NCI-H82 (cell line): Measurements from ENCODE around the gene RNPEP.
"Not testable (repeated sequence)": the region's sequence is repeated elsewhere in the genome, so short reads cannot be mapped to it uniquely, and the experiment has no call there.

Experiments used
- DNase-seq: peaks from one replicate; lab custom pipeline; 2025; lab: John Stamatoyannopoulos, UW

Gene RNPEP

DNA sequence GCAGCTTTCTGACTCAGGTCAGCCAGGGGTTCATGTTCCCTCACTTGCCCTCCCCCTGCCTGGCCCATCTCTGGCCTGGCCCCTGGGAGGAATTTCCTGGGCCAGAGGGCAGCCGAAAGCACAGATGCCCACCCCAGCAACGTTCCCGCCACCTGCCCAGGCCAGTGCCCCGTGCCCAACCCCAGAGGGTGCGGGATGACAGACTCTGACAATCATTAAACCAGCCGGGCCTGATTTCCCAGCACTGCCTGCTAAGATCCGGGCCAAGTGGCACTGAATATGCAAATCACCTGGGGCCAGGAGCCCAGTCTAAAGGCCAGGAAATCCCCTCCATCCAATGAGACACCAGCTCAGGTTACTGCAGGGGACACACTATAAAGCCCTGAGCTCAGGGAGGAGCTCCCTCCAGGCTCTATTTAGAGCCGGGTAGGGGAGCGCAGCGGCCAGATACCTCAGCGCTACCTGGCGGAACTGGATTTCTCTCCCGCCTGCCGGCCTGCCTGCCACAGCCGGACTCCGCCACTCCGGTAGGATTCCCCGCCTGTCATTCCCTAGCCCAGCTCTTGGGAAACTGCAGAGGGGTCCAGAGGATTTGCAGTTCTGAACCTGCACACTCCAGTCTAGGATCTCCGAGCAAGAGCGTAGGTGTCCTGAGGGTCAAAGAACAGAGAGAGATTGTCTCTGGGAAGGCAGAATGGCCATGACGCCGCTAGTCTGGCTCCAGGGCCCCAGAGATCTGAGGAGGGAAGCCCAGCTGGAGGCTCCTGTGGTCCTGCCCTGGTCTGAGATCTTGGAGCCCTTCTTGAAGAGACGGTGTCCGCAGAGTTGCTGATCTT, 27.9 kb downstream of the RNPEP start, which contains the start of gene ELF3:
ELF3 (plus strand) TSS at position 408 of the 836 bp plus-strand sequence. CDS start 550 bp downstream, outside the sequence.
- peak; percentile 88 for DNase-seq

DNA sequence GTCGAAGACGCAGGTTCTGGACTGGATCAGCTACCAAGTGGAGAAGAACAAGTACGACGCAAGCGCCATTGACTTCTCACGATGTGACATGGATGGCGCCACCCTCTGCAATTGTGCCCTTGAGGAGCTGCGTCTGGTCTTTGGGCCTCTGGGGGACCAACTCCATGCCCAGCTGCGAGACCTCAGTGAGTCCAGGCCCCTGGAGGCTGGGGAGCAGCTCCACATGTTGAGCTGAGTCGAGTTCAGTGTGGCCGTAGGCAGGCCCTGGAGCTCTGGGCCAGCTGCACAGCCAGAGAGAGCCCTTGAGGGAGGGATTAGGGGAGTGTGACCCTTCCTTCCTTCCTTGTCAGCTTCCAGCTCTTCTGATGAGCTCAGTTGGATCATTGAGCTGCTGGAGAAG, 29.5 kb downstream of the RNPEP start:
- no peak for DNase-seq

DNA sequence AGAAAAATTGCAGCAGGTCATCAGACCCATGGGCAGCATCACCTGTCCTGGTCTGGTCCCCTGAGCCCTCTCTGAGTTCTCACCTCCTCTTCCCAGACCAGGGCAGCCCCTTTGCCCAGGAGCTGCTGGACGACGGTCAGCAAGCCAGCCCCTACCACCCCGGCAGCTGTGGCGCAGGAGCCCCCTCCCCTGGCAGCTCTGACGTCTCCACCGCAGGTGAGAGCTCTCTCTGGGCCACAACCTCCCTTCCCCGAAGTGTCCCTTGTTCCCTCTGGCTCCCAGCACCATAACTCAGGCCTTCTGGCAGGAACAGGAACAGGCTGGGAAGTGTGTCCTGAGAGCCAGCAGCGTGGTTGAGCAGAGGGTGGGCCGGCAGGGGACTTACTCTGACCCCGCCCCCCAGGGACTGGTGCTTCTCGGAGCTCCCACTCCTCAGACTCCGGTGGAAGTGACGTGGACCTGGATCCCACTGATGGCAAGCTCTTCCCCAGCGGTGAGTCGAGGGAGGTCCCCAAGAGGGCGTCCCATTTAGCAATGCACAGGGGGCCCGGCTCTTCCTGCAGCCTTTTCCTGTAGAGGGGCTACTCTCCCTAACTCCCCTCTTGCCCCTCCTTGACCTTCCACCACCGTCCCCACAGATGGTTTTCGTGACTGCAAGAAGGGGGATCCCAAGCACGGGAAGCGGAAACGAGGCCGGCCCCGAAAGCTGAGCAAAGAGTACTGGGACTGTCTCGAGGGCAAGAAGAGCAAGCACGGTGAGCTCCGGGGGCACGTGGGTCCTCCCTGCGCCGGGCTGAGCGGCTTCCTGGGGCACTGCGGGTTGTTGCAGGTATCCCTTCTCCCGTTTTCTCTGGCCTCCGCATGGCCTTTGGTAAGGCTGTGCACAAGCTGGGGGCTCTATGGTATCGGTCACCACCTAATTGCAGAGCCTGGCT, 30.4 kb downstream of the RNPEP start:
- DNase-seq = no peak

DNA sequence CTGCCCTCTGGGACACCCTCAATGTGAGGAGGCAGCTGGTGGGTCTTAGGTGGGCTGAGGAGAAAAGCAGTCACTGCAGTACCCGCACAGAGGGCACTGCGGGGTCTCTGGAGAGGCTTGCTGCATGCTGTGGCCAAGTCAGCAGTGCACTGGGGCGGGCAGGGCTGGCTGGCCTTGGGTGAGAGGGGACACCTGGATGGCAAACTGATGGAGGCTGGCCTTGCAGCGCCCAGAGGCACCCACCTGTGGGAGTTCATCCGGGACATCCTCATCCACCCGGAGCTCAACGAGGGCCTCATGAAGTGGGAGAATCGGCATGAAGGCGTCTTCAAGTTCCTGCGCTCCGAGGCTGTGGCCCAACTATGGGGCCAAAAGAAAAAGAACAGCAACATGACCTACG, 31.2 kb downstream of the RNPEP start:
- no peak for DNase-seq

DNA sequence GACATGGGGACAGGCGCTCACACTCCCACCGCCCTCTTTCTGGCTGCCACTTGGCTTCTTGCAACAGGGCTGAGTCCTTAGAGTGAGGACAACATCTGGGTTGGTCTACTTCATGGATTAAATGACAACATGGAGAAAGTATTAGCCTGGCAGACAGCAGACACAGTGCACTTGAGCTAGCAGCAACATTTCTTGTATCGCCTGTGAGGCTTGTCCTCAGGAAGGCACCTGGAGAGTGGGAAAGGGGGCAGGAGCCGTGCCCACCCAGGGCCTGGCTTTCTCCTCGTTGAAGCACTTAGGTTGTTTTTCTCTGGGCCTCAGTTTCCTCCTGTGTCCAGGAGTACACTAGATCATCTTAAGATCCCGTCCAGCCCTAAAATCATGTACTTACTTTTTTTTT, 31.6 kb downstream of the RNPEP start:
- DNase-seq = no peak

DNA sequence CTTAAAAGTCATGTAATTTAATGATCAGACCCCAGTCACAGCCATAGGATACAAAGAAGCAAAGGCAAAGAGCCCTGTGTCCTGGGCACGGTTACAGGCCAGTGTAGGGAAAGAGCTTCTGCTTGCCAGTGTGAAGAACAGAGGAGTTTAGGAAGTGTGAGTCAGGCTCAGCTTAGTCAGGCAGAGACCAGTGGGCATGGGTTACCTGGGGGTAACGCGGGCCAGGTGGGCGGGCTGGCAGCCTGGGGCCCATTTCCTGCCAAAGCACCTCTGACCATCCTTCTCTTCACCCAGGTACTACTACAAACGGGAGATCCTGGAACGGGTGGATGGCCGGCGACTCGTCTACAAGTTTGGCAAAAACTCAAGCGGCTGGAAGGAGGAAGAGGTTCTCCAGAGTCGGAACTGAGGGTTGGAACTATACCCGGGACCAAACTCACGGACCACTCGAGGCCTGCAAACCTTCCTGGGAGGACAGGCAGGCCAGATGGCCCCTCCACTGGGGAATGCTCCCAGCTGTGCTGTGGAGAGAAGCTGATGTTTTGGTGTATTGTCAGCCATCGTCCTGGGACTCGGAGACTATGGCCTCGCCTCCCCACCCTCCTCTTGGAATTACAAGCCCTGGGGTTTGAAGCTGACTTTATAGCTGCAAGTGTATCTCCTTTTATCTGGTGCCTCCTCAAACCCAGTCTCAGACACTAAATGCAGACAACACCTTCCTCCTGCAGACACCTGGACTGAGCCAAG, 32.6 kb downstream of the RNPEP start:
- no peak for DNase-seq

DNA sequence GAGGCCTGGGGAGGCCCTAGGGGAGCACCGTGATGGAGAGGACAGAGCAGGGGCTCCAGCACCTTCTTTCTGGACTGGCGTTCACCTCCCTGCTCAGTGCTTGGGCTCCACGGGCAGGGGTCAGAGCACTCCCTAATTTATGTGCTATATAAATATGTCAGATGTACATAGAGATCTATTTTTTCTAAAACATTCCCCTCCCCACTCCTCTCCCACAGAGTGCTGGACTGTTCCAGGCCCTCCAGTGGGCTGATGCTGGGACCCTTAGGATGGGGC, 33.2 kb downstream of the RNPEP start:
- DNase-seq = no peak

DNA sequence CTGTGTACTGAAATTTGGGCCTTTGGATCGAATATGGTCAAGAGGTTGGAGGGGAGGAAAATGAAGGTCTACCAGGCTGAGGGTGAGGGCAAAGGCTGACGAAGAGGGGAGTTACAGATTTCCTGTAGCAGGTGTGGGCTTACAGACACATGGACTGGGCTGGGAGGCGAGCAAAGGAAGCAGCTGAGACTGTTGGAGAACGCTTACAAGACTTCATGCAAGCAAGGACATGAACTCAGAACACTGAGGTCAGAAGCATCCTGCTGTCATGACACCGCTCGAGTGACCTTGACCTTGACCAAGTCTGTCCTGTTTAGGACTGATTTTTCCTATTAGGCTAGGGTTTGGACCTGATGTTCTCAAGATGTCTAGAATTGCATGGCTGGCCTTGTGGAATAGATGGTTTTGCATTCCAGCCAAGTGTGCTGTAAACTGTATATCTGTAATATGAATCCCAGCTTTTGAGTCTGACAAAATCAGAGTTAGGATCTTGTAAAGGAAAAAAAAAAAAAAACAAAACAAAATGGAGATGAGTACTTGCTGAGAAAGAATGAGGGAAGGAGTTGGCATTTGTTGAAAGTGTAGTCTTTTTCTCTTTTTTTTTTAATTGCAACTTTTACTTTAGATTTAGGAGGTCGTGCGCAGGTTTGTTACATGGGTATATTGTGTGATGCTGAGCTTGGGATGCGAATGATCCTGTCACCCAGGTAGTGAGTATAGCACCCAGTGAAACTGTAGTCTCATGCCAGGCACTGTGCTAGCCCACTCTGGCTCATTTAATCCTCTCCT, 33.8 kb downstream of the RNPEP start:
- DNase-seq = no peak

DNA sequence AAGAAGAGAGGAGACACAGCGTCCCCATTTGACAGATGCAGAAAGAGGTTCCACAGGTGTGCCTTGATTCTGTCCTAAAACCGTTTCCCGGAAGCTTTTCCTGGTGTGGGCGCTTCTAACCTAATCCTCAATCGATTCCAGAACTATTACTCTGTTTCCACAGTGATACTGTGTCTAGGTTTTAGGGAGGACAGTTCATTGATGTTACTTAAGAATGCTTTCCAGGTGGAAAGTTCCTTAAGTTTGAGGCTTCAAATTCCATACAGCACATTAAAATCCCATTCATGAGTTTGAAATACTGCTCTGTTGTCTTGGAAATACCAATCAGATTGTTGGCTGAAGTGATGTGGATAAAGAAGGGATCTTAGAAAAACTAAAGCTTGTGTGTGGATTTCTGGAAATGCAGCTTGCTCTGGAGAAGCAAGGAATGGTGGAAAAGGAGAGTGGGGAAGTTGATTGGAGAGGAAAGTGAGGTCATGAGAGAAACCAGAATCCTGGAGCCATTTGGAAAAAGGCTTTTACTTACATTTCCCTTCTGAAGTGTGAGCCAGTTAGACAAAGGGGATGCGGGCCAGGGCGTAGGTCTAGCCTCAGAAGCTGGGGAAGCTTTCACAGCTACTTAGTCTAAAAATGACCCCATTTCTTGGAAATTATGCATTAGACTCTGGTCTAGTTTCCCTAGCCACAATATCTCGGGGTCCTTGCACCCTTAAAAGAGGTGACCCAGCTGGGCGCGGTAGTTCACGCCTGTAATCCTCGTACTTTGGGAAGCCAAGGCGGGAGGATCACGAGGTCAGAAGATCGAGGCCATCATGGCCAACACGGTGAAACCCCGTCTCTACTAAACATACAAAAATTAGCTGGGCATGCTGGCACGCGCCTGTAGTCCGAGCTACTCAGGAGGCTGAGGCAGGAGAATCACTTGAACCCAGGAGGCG, 34.6 kb downstream of the RNPEP start:
- DNase-seq = no peak

DNA sequence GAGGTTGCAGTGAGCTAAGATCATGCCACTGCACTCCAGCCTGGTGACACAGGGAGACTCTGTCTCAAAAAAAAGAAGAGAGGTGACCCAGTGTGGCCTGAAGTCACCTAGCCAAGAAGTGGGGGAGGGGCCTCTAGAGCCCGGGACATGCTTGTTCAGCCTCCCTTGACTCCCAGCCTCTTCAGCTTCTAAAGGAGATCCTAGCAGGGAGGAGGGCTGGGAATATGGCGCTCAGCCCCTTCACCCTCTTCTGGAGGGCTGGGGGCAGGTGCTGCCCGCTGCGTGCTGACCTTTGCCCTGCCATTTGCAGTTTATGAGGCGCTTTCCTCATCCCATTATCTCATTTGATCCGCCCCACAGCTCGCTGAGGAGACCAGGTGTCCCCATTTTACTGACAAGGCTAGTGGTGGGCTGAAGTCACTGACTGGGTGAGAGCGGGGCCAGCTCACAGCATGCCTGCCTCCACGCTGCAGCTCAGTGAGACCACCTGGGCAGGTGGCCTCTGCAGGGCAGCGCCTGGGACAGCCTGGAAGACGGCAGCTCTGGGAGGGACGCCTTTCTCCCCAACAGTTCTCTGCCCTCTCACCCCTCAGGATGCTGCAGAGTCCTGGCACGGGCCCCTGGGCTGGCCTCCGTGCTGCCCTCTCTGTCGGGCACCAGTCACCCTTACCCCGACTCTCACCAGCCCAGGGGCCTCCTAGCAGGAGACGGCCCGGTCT, 35.5 kb downstream of the RNPEP start:
- DNase-seq = peak; percentile 63

DNA sequence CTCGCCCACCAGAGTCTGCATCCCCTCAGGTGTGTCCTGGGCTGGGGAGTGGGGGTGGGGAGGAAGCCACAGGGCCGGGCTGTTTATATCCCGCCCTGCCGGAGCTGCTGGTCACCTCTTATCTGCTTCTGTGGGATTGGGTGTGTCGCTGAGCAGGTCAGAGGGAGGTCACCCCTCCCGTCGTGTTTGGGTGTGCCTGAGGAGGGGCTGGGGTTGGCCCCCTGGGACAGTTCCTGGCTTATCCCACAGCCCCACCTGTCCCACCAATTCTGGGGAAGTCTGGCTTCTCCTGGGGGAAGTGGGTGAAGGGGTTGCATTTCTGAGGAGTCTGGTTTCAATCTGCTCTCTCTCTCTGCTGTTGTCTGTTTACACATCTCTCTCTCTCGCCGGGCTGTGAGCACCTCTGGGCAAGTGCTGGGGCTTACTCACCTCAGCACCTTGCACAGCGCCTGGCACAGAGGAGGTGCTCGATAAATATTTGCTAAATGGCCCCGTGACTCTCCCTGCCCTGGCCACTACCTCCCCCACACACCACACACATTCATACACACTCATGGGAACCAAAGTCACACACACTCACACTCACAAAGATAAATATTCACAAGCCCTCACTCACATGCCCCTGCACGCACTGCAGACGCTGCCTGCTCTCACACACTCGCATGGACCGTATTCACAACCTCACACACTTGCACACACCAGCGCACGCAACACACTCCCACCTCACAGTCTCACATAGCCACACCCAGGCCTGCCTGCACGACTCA, 36.2 kb downstream of the RNPEP start:
- peak; percentile 58 for DNase-seq

DNA sequence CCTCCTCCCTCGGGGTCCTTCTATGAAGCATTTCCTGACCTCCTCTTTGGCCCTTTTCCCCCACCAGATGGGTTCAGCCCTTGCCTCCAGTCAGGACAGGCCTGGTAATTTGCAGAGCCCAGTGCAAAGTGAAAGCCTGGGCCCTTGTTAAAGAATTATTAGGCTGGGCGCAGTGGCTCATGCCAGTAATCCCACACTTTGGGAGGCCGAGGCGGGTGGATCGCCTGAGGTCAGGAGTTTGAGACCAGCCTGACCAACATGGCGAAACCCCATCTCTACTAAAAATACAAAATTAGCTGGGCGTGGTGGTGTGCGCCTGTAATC, 36.7 kb downstream of the RNPEP start:
- DNase-seq = not testable (repeated sequence)

DNA sequence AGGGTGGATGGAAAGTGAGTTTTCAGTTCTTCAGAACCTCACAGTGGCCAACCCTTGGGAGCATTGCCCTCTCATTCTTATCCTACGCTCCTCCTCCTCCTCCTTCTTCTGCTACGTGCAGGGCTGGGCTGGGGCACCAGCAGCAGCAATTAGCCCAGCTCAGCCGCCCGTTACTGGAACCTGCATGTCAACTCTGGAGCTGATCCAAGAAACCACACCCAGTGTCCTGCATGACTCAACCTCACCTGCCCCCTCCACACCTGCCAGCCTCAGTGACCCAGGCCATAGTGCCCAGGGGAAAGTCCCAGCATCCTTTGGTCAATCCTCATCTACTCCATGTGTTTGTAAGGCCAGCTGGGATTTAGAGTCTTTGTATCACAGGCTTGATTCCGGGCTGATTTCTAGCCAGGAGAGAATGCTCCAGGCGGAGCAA, 40.6 kb downstream of the RNPEP start:
- no peak for DNase-seq

DNA sequence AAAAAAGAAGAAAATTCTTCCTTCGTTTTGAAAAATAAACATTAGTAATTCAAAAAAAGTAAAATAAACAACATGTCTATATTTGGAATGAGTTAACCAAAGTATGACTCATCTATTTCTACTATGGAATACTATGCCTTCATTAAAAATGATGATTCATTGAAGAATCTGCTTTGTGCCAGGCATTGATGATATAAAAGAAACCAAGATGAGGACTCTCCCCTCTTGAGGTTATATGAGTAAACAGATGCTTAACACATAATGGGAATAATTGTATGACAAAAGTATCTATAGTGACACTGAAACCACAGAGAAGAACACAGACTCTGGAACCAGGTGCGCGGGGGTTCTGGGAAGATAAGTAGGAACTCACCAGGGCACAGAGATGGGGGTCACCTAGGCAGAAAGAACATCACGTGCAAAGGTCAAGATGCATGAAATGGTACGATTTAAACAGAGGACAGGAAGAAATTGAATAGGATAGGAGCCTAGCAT, 46.8 kb downstream of the RNPEP start:
- DNase-seq = no peak

DNA sequence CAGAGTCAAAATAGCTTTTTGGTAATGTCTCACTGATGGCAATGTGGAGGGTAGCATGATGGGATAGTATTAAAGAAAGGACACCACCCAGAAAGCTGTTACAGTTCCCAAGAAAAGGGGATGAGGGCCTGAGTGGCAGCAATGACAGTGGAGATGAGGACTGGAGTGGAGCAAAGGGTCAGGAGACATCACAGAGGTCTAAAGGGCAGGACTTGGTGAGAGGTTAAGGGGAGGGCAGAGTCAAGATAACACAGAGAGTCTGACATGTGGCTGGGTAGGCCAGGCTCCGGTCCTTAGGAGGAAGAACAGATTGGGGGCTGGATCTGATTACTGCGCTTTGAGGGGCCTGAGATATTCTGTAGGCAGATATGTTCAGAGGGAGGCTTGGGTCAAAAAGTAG, 47.3 kb downstream of the RNPEP start:
- no peak for DNase-seq

DNA sequence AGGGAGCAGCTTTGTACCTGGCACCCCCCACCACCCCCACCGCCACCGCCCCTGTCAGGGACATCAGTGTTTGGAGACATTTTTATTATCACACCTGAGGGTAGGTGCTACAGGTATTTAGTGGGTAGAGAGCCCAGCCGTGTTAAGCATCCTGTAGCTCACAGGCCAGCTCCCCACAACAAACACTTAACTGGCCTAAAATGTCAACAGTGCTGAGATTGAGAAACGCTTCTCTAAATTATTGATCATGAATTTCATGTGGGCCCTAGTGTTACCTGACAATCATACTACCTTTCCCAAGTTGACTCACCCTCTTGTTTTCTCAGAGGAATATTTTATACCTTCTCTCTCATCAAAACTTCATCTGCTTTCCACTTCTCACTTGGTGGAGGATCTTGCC, 49.3 kb downstream of the RNPEP start:
- DNase-seq = no peak

DNA sequence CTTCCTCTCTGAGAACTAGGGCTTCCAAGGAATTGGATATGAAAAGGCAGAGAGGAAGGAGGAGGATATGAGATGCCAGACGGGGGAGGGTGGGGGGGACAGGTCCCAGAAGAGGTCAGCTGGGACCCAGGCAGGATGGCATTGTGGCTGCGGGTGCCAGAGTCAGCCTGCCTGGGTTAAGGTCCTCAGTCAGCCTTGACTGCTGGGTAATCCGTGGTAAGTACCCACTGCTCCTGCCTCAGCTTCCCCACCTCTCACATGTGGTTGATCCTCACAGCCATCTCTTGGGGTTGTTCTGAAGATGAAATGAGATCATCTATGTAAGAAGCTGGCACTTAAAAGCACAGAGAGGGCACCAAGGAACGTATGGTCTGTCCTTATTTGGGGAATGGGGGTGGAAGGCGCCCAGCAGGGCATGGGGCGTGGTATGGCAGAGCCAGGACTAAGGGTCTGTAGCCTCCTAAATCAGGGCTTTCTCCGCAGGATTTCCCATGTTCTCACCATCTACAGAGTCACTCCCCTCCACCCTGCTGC, 51.8 kb downstream of the RNPEP start:
- no peak for DNase-seq

DNA sequence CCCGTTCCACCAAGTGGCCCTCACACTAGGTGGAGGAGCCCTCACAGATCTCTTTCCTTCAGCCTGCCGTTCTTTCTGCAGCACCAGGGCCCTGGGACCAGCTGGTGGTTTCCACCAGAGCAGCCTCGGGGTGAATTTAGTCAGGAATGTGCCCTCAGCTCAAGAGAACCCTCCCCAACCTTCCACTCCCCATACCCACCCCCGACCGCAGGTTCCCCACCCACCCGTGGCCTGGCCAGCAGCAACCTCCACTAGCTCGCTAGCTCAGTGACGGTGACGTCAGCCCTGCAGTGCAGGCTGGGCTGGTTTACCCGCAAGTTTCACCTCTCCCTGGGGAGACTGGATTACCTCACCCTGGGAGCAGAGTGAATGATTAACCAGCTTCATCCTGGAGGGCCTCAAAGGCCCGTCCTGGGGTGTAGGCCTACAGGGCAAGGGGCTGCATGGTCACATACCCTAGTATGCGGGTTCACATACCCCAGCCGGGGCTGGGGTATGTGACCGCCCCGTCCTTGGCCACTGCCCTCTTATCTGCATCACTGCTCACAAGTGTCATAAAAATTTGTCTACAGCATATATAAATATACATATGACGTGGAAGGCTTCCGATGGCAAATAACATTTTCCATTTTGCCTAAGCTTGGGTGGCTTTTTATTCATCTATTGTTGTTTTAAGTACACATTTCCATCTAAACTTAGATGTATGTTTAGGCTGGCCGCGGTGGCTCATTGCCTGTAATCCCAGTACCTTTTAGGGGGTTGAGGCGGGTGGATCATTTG, 52.4 kb downstream of the RNPEP start:
- peak; percentile 95 for DNase-seq
